OCI-LY3 (cell line): ENCODE measurements around the gene PXN.

Source experiments
- CTCF ChIP-seq: fragments of 200-600, 300-600 bp; sonication (generic); IDR thresholded peaks from 2 replicates; pipeline ENCODE4 v1.5.1; 2014; ENCODE audit warnings: antibody characterized with exemption, low read length, low read depth
- EZH2phosphoT487 ChIP-seq: fragments of 200-600 bp; shearing (Covaris generic); IDR thresholded peaks from 2 replicates; pipeline ENCODE4 v1.6.1; 2018; ENCODE audit warnings: antibody characterized with exemption, mixed run types, low read depth

GRCh38 chr12:120254809-120255208 is 10.7 kb downstream of the PXN start:
- peak; percentile 27 for TF ChIP-seq CTCF
- no peak for TF ChIP-seq EZH2phosphoT487
